ENCODE measurements around the gene PLG.
"Not testable (repeated sequence)": the region's sequence is repeated elsewhere in the genome, so short reads cannot be mapped to it uniquely, and the experiment has no call there.

The PLG gene

DNA sequence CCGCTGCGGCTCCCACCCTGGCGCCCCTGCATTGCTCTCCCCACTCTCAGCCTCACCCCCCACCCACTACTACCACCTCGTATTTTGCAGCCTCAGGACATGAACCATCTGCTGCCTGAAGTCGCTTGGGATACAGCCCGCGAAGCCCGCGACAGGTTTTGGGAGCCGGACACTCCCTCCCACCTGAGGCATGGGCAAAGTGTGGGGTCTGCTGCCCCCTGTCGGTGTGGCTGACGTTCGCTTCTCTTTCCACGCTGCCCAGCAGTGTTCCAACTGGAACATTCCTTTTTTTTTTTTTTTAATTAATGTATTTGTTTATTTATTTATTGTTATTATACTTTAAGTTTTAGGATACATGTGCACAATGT is 22.7 kb upstream of the PLG start:
- Histone ChIP-seq H3K27ac (ENCODE audit: low read depth, low read length) (no peak overlapping the region), H3K4me3 (ENCODE audit: low read depth in 1 of 2, low read length in 2 of 2) (no peak overlapping the region), H3K36me3 (ENCODE audit: insufficient read depth, low read length) (no peaks in the 10 kb centered on the region), H3K4me1 (ENCODE audit: insufficient read depth, low read length) (no peaks in the 10 kb centered on the region), H3K9me3 (ENCODE audit: low read length) (no peaks in the 10 kb centered on the region), H3K9ac (ENCODE audit: low read length) (no peak overlapping the region), H3K27me3 (ENCODE audit: control insufficient read depth in 1 of 2, insufficient read depth in 2 of 2, low read length in 2 of 2) (no peaks in the 10 kb centered on the region)

DNA sequence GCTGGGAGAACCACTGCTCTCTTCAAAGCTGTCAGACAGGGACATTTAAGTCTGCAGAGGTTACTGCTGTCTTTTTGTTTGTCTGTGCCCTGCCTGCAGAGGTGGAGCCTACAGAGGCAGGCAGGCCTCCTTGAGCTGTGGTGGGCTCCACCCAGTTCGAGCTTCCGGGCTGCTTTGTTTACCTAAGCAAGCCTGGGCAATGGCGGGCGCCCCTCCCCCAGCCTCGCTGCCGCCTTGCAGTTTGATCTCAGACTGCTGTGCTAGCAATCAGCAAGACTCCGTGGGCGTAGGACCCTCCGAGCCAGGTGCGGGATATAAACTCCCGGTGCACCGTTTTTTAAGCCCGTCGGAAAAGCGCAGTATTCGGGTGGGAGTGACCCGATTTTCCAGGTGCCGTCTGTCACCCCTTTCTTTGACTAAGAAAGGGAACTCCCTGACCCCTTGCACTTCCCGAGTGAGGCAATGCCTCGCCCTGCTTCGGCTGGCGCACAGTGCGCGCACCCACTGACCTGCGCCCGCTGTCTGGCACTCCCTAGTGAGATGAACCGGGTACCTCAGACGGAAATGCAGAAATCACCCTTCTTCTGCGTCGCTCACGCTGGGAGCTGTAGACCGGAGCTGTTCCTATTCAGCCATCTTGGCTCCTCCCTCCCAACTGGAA is 16.8 kb upstream of the PLG start:
- H3K9me3 ChIP-seq (ENCODE audit: low read length); H3K27me3 ChIP-seq (ENCODE audit: control insufficient read depth in 1 of 2, insufficient read depth in 2 of 2, low read length in 2 of 2); H3K4me3 ChIP-seq (ENCODE audit: low read depth in 1 of 2, low read length in 2 of 2); H3K36me3 ChIP-seq (ENCODE audit: insufficient read depth, low read length); H3K27ac ChIP-seq (ENCODE audit: low read depth, low read length); H3K9ac ChIP-seq (ENCODE audit: low read length); H3K4me1 ChIP-seq (ENCODE audit: insufficient read depth, low read length): not testable (repeated sequence)

DNA sequence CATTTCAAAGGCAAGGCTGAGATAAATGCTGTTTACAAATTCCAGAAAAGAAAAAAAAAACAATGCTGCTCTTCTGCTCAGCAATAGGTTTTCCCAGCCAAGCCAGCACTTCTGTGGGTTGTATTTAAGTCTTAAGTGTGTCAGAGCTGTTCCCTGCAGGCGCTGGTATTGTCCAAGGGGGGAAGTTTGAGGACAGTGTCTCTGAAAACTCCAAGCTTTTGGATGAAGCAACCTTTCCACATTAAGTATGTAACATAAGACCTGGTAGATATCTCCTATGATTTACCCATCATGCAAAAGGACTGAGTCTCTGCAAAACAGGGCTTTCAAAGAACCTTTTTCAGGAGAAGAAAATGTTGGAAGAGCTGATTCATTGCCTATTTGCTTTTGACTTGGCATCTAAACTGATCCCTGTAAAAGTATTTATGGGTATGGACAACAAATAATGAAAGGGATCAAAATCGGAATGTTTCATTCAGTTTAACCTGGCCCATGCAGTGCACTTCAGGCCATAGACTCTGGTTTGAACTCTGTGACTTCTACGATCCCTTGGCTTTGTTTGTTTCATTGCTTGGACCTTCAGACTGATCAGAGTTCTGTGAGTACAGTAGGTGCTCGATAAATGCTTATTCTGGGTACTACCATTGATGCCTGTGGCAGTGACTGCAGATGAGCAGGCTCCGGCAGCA is 16.1 kb upstream of the PLG start:
- no peak overlapping the region for H3K9ac ChIP-seq (ENCODE audit: low read length)
- no peaks in the 10 kb centered on the region for H3K9me3 ChIP-seq (ENCODE audit: low read length)
- H3K27me3 ChIP-seq (ENCODE audit: control insufficient read depth in 1 of 2, insufficient read depth in 2 of 2, low read length in 2 of 2) = no peaks in the 10 kb centered on the region
- no peaks in the 10 kb centered on the region for H3K36me3 ChIP-seq (ENCODE audit: insufficient read depth, low read length)
- no peak overlapping the region for H3K4me3 ChIP-seq (ENCODE audit: low read depth in 1 of 2, low read length in 2 of 2)
- no peaks in the 10 kb centered on the region for H3K4me1 ChIP-seq (ENCODE audit: insufficient read depth, low read length)
- no peak overlapping the region for H3K27ac ChIP-seq (ENCODE audit: low read depth, low read length)

DNA sequence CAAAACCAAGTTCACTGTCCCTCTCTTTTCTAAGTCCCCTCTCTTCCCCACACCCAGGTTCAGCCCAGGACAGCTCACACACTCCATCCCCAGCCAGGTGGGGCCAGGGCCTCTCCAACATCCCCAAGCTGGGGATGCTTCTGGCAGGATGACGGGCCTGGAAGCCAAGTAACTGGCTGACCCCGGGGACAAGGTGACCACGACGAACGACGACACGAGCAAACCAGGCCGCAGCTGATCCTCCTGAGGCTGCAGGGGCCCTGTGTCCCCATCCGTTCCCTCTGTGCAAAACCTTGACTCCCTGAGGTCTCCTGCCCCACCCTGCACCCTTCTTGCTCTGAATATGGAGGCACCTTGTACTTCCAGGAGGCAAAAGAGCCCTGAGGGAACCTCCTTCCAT is 11.6 kb upstream of the PLG start:
- H3K27ac ChIP-seq (ENCODE audit: low read depth, low read length) = no peak overlapping the region
- no peaks in the 10 kb centered on the region for H3K36me3 ChIP-seq (ENCODE audit: insufficient read depth, low read length)
- H3K9me3 ChIP-seq (ENCODE audit: low read length) = no peaks in the 10 kb centered on the region
- no peaks in the 10 kb centered on the region for H3K27me3 ChIP-seq (ENCODE audit: control insufficient read depth in 1 of 2, insufficient read depth in 2 of 2, low read length in 2 of 2)
- no peaks in the 10 kb centered on the region for H3K4me1 ChIP-seq (ENCODE audit: insufficient read depth, low read length)
- H3K4me3 ChIP-seq (ENCODE audit: low read depth in 1 of 2, low read length in 2 of 2) = no peak overlapping the region
- no peak overlapping the region for H3K9ac ChIP-seq (ENCODE audit: low read length)

DNA sequence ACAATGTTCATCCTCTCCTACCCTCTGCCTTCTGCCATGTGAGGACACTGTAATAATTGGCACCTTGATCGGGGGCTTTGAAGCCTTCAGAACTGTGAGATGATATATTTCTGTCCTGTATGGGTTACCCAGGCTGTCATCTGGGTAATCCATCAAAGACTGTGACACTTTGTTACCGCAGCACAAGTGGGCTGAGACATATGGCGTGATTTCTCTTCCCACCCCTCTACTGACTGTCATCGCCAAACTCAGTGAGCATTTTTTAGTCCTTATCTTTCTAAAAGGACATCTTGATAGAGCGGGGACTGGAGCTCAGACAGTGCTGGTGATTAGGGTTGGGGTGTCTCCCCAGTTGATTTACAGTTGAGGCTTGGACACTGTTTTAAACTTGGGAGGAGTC is 10.4 kb upstream of the PLG start:
- no peaks in the 10 kb centered on the region for H3K36me3 ChIP-seq (ENCODE audit: insufficient read depth, low read length)
- H3K27ac ChIP-seq (ENCODE audit: low read depth, low read length) = no peak overlapping the region
- no peak overlapping the region for H3K9ac ChIP-seq (ENCODE audit: low read length)
- no peaks in the 10 kb centered on the region for H3K4me1 ChIP-seq (ENCODE audit: insufficient read depth, low read length)
- no peaks in the 10 kb centered on the region for H3K9me3 ChIP-seq (ENCODE audit: low read length)
- H3K4me3 ChIP-seq (ENCODE audit: low read depth in 1 of 2, low read length in 2 of 2) = no peak overlapping the region
- no peaks in the 10 kb centered on the region for H3K27me3 ChIP-seq (ENCODE audit: control insufficient read depth in 1 of 2, insufficient read depth in 2 of 2, low read length in 2 of 2)

DNA sequence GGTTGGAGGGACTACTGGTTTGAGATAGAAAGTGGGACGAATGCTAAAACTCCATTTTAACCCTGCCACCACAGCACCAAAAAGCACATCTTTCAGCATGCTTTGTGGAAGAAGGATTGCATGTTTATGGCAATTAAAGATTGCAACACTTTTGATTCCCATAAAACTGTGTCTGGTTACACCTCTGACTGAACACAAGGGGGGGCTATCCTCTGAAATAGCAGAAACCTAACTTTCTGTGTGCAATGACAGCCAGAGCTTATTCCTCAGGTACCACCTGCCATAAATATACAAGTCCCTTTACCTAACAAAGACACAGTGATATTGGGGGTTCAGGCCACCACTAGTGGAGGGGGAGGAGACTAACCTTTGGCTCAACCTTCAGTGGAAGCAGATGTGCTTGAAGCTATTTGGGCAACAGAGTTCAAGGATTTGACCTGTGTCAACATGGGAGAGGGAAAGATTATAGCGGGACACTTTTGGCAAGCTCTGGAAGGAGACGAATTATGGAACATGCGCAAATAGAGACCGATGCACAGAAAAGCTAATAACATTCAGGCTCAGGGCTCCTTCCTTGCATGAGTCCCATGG is 9.6 kb upstream of the PLG start:
- H3K27me3 ChIP-seq (ENCODE audit: control insufficient read depth in 1 of 2, insufficient read depth in 2 of 2, low read length in 2 of 2) = no peaks in the 10 kb centered on the region
- no peaks in the 10 kb centered on the region for H3K36me3 ChIP-seq (ENCODE audit: insufficient read depth, low read length)
- H3K9me3 ChIP-seq (ENCODE audit: low read length) = no peaks in the 10 kb centered on the region
- no peak overlapping the region for H3K4me3 ChIP-seq (ENCODE audit: low read depth in 1 of 2, low read length in 2 of 2)
- H3K4me1 ChIP-seq (ENCODE audit: insufficient read depth, low read length) = no peaks in the 10 kb centered on the region
- H3K9ac ChIP-seq (ENCODE audit: low read length) = no peak overlapping the region
- no peak overlapping the region for H3K27ac ChIP-seq (ENCODE audit: low read depth, low read length)

DNA sequence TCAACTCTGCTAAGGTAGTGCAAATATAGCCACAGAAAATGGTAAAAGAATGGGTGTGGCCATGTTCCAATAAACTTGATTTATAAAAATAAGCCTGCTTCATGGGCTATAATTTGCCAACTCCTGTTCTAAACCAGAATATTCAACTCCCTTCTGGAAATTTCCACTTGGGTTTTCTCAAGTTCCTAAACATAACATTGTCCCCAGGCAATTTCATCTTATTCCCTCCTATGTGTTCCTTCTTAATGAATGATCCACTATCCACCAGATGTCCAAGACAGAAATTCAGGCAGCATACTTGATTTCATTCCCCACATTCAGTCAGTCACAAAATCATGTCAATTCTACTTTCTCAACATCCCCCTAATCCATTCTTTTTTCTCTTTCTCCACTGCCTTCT is 7.0 kb upstream of the PLG start:
- not testable (repeated sequence) for H3K27me3 ChIP-seq (ENCODE audit: control insufficient read depth in 1 of 2, insufficient read depth in 2 of 2, low read length in 2 of 2); H3K36me3 ChIP-seq (ENCODE audit: insufficient read depth, low read length); H3K9me3 ChIP-seq (ENCODE audit: low read length); H3K4me1 ChIP-seq (ENCODE audit: insufficient read depth, low read length); H3K9ac ChIP-seq (ENCODE audit: low read length); H3K27ac ChIP-seq (ENCODE audit: low read depth, low read length); H3K4me3 ChIP-seq (ENCODE audit: low read depth in 1 of 2, low read length in 2 of 2)

DNA sequence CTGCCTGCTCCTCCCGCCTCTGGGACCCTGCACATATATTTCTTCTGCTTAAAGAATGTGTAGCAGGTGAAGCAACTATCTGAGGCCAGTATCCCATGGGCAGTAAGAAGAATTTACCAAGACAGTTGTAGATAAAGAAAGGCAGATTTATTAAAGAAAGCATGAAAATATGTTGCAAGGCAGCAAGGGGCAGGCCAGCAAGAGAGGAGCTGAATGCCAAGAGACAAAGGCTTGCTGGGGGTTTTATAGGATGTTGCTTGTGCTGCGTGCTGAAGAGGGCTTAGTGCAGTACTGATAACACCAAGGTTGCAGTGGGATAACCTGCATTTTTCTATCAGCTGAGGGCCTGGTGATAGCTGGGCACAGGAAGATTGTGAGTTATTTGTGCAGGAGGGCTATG is 6.4 kb upstream of the PLG start:
- not testable (repeated sequence) for H3K27ac ChIP-seq (ENCODE audit: low read depth, low read length); H3K9me3 ChIP-seq (ENCODE audit: low read length); H3K9ac ChIP-seq (ENCODE audit: low read length); H3K4me3 ChIP-seq (ENCODE audit: low read depth in 1 of 2, low read length in 2 of 2); H3K27me3 ChIP-seq (ENCODE audit: control insufficient read depth in 1 of 2, insufficient read depth in 2 of 2, low read length in 2 of 2); H3K4me1 ChIP-seq (ENCODE audit: insufficient read depth, low read length); H3K36me3 ChIP-seq (ENCODE audit: insufficient read depth, low read length)

DNA sequence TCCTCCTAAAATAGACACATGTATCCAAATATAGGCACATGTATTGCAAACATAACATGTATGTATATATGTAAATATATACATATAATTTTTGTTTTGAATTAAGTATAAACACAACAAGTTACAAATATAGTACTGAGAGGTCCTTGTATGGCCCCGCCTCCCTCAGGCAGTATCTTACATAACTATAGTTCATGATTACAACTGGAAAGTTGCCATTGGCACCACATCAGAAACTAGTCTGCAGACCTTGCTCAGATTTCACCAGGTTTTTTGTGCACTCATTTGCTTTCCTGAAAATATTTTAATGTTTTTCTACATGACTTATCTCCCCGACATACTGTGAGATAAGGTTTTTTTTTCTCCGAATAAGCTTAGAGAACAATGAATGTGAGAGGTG is 5.2 kb upstream of the PLG start:
- not testable (repeated sequence) for H3K9ac ChIP-seq (ENCODE audit: low read length); H3K27me3 ChIP-seq (ENCODE audit: control insufficient read depth in 1 of 2, insufficient read depth in 2 of 2, low read length in 2 of 2); H3K4me1 ChIP-seq (ENCODE audit: insufficient read depth, low read length); H3K9me3 ChIP-seq (ENCODE audit: low read length); H3K36me3 ChIP-seq (ENCODE audit: insufficient read depth, low read length); H3K4me3 ChIP-seq (ENCODE audit: low read depth in 1 of 2, low read length in 2 of 2); H3K27ac ChIP-seq (ENCODE audit: low read depth, low read length)

DNA sequence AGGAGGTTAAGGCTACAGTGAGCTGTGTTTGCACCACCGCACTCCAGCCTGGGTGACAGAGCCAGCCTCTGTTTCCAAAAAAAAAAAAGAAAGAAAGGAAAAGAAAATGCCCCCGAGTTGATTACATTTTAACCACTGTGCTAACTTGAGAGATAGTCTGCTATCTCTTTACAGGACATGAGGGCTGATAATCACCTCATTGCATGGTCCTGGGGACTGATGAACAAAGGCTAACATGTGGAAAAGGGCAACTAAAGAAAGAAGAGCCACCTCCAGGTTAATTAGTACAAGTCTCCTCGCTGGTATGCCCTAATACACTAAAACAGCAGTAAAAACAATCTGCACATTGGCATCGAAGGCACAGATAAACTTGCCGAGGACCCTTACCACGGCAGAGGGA is 4.2 kb upstream of the PLG start:
- no peak overlapping the region for H3K9ac ChIP-seq (ENCODE audit: low read length)
- H3K27ac ChIP-seq (ENCODE audit: low read depth, low read length) = no peak overlapping the region
- no peak overlapping the region for H3K4me3 ChIP-seq (ENCODE audit: low read depth in 1 of 2, low read length in 2 of 2)
- no peaks in the 10 kb centered on the region for H3K27me3 ChIP-seq (ENCODE audit: control insufficient read depth in 1 of 2, insufficient read depth in 2 of 2, low read length in 2 of 2)
- H3K9me3 ChIP-seq (ENCODE audit: low read length) = no peaks in the 10 kb centered on the region
- H3K4me1 ChIP-seq (ENCODE audit: insufficient read depth, low read length) = no peaks in the 10 kb centered on the region
- no peaks in the 10 kb centered on the region for H3K36me3 ChIP-seq (ENCODE audit: insufficient read depth, low read length)

DNA sequence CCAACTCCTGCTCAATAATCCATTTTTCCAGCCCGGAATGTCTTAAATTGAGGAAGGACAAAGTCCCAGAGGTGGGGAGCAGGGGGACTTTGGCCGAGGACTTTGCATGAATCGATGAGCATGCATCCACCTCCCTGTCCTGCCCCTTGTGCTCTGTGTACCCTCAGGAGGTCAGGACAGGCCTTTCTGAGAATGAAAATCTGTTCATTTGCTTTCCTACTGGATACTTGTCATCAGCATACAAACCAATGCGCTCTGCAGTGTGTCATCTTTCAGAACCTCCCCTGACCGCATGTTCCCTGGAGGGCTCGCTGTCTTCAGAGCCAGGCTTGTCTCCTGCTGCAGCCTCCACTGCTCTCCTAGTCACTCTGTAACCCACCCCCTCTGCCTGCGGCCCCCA is 2.6 kb downstream of the PLG start:
- not testable (repeated sequence) for H3K36me3 ChIP-seq (ENCODE audit: insufficient read depth, low read length); H3K9me3 ChIP-seq (ENCODE audit: low read length); H3K27ac ChIP-seq (ENCODE audit: low read depth, low read length); H3K27me3 ChIP-seq (ENCODE audit: control insufficient read depth in 1 of 2, insufficient read depth in 2 of 2, low read length in 2 of 2); H3K4me1 ChIP-seq (ENCODE audit: insufficient read depth, low read length); H3K4me3 ChIP-seq (ENCODE audit: low read depth in 1 of 2, low read length in 2 of 2); H3K9ac ChIP-seq (ENCODE audit: low read length)

DNA sequence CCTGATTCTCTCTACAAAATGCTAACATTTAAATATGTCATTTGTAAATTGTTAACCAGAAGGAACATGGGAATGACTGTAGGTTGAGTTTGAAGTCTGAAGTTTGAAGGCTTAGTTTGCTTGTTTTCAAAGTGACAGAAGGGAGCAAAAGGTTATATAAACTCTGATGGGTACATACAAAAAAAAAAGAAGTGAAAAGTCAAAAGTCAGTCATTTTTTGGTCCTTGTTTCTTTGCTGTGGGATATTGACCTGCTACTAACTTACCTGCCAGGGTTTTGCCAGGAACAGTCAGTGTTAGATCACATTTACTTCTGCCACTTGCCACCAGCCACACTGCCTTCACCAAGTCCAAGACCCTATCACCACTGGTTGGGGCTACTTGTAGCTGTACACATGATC is 6.9 kb downstream of the PLG start:
- H3K4me3 ChIP-seq (ENCODE audit: low read depth in 1 of 2, low read length in 2 of 2); H3K36me3 ChIP-seq (ENCODE audit: insufficient read depth, low read length); H3K9ac ChIP-seq (ENCODE audit: low read length); H3K27me3 ChIP-seq (ENCODE audit: control insufficient read depth in 1 of 2, insufficient read depth in 2 of 2, low read length in 2 of 2); H3K9me3 ChIP-seq (ENCODE audit: low read length); H3K4me1 ChIP-seq (ENCODE audit: insufficient read depth, low read length); H3K27ac ChIP-seq (ENCODE audit: low read depth, low read length): not testable (repeated sequence)
